NCI-H69 (cell line): ENCODE results near the gene MROH7.

Experiments
- DNase-seq: peaks from one replicate; lab custom pipeline; 2025; lab: John Stamatoyannopoulos, UW

The MROH7 gene

DNA sequence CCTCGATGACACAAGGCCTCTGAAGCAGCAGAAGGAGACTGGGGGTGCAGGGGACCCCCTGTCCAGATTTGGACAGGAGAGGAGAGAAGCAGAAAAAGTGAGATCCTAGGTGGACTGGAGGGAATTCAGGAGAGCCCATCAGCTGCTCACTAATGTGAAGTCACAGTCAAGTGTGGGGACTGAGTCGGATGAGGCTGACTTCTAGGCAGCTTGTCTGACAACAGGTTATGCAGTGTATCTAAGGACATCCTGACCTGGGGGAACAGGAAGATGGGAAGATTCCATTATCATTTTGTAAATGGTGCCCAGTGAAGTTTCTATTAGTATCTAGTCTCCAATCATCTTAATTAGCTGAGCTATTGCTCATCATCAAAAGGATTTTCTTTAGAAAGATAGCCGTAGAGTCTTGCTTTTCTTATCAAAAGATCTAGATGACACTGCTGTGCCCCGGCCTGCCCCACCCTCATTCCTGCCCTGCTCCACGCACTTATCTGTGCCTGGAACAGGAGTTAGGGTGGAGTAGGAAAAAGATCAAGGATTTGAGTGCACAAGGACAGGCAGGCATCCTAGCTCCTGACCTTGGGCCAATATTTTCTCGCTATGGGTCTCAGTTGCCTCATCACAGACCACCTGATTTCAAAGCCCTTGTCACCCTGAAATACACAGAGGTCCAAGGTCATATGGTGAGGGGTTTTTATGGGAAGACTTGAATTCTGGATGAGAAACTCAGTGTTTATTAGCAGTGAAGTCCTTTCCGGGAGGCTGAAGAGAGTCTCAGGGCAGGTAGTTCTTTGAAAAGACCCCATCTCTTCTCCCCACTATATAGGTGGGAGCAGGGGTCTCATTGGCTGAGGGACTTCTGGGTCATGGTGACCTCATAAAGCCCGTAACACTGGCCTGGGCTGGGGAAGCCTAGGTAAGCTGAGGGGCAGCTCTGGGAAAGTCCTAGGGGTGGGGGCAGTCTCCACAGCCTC, at the start of gene MROH7:
Gene MROH7 (plus strand): TSS at position 924 of the 974 bp plus-strand sequence. CDS start 11,141 bp downstream, outside the sequence.
- no peak for DNase-seq

DNA sequence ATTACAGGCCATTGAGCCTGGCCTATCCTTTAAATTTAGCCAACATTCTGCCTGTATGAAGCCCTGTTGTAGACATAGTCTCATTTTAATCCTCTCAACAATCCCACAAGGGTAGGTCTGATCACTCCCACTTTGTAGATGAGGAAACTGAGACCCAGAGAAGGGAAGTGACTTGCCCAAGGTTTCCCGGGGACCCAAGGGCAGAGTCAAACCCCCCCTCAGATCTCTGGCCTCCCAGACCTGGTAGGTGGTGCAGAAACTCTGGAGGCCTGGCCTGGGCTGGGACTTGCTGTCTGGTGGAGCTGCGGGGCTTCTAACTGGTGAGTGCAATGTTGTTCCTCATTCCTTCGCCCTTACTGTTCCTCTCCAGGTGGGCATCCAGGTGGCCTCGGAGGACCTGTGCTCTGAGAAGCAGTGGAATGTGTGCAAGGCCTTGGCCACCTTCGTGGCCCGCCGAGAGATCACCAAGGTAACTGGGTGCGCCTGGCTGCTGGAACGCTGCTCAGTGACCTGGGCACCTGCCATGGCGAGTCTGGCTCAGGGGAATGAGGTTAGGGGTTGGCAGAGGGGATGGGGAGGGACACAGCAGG, 47.9 kb upstream of the MROH7 start:
- DNase-seq, result no peak

DNA sequence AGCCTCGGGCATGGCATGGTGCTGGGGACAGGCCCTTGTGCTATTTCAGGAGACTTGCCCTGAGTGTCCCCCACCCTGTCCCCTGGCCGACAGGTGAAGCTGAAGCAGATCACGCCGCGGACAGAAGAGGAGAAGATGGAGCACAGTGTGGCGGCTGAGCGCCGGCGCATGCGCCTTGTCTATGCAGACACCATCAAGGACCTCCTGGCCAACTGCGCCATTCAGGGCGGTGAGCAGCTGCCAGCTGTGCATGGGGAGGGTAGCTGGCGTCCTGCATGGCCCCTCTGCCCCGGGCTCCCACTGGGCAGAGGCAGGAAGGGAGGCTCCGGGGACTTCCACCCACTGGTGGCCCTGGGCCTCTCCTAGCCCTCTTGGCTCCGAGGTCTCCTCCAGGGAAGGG, 47.1 kb upstream of the MROH7 start:
- no peak for DNase-seq

DNA sequence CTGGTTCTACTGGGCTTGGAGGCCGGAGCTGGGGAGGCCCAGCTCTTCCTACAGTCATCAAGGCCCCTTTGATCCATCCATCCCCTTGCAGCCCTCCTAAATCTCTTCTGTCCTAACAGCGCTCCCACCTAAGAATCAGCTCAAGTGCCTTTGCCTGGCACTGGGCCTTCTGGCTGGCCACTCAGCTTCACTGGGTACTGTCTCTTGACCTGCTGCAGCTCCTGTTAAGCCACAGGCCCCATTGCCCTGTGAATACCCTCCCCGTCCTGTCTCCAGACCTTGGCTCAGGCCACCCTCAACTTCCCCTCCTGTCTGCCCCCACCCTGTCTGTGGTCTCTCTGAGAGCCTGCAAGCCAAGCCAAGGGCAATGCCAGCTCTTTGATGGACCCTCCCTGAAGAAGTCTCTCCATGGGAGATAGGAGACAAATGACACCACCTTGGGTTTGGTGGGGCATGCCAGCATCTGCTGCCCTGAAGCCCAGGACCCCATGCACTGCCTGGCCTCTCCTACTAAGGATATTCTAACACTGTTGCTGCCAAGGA, 45.6 kb upstream of the MROH7 start:
- no peak for DNase-seq

DNA sequence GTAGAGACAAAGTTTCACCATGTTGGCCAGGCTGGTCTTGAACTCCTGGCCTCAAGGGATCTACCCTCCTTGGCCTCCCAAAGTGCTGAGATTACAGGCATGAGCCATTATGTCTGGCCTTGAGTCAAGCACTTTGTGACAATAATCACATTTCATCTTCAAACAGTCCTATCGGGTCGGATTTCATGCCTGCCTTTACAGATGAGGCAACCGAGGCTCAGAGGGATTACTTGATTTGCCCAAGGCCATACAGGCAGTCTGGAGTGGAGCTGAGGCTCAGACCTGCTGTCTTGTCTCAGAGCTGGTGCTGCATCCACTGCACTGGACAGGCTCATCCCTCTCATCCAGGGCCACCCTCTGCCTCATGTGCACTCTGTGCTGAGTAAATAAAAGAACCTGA, 44.8 kb upstream of the MROH7 start:
- DNase-seq, result peak; percentile 13

DNA sequence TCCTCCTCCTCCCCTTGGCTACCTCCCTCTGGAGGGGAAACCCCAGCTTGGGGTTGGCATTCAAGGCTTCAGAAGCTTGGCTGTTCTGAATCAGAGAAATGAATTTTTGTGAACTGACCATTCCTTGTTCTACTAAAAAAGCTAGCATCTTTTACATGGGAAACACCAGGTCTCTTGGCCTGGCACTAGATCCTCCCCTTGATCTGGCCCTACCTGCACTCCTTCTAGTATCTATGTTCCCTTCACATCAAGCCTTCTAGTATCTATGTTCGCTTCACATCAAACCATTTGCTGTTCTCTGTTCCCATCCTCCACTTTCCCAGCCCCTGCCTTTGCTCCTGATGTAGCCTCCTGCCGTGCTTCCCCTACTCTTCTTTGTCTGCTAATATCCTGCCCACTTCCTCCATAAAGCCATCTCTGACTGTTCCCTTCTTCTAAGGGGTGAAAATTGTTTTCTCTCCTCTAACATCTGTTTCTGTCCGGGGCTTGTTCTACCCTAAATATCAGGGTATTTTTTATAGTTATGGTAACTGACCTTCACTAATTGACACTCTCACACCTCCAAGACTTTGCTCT, 44.0 kb upstream of the MROH7 start:
- DNase-seq, result peak; percentile 18

DNA sequence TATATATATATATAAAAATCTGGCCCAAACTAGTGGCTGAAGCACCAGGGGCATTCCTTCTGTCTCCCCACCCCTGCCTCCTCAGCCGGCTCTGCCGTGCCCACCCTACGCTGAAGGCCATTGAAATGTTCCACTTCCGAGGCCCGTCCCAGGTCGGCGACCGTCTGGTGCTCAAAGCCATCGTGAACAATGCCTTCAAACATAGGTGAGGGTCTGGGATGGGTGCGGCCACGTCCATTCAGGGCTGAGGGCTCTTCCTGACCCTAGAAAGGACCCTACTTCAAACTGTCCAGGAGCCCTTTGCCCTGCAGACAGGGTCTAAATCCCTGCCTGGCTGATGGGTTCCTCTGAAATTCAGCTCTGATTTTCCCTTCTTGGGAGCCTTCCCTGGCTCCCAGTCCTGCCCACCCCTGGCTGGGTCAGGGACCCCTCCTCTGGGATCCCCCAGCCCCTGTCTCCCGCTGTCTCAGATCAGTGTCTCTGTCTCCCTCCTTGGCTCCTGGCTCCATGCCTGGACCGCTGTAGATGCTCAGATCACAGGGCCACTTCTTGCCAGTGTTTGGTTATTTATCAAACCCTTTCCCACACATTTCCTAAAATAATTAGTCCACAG, 42.3 kb upstream of the MROH7 start:
- DNase-seq, result no peak

DNA sequence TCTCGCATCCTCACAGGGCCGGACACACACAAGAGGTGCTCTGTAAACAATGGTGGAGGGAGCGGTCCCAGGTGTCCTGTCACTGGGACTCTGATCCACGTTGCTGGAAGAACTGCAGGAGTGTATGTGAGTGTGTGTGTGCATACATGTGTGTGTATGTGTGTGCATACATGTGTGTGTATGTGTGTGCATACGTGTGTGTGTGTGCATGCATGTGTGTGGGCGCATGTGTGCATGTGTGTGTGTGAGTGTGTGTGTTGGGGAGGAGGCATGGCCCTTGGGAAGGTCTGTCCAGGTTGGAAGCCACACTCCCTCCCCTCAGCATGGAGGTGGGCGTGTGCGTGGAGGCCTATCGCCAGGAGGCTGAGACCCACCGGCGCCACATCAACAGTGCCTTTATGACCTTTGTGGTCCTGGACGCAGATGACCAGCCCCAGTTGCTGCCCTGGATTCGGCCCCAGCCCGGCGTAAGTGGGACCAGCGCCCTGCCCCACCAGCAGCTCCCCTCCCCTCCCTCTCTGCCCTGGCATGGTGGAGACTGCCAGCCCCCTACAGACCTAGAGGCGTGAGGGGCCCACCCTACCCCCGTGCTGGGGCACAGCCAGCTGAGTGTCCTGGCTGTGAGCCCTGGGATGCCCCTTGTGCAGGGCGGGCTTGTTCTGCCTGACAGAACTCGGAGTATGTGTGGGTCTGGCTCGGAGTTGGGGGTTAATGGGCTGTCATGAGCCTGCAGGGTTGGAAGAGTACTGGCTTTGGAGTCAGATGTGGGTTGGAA, 40.5 kb upstream of the MROH7 start:
- DNase-seq, result no peak

DNA sequence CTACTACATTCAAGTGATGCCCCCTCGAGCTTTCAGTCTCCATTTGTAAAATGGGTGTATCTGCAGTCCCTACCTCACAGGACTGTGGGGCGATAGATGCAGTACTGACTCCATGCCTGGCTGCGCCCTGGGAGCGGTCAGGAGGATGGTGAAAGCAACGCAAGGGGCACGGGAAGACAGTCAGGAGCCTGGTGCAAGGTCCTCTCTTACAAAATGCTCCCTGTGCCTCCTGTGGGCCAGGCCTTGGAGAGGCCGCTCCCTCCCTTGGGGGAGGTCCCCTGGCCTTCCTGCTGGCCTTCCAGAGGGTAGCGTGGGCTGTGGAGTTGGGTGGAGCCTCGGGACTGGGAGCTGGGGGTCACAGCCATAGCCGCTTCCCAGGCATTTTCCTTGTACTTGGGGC, 39.9 kb upstream of the MROH7 start:
- DNase-seq, result no peak

DNA sequence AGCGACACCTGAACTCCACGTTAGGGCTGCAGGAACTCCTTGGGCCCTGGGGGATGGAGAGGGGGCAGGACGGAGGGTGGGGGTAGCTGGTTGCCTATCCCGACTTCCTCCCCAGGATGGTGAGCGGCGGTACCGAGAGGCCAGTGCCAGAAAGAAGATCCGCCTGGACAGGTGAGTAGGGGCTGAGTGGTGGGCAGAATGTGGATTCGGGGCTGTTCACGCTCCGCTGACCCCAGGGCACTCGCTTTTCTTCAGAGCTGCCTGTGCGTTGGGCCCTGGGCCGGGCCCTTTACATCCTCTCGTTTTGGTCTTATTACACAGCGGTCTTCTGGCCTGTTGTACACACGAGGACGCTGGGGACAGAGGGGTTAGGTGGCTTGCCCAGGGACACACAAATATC, 39.0 kb upstream of the MROH7 start:
- DNase-seq, result no peak

DNA sequence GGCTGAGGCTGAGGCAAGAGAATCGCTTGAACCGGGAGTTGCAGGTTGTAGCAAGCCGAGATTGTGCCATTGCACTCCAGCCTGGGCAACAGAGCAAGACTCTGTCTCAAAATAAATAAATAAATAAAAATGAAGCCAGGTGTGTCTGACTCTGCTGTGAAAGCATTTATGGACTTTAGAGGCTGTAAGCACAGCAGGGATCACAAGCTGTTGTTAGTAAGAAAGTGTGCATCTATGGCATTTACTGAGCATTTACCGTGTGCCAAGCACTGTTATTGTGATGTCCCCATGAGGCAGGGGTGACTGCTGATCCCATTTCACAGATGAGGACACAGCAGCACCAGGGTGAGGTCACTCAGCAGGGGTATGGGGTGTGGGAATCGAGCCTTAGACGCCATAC, 38.3 kb upstream of the MROH7 start:
- no peak for DNase-seq

DNA sequence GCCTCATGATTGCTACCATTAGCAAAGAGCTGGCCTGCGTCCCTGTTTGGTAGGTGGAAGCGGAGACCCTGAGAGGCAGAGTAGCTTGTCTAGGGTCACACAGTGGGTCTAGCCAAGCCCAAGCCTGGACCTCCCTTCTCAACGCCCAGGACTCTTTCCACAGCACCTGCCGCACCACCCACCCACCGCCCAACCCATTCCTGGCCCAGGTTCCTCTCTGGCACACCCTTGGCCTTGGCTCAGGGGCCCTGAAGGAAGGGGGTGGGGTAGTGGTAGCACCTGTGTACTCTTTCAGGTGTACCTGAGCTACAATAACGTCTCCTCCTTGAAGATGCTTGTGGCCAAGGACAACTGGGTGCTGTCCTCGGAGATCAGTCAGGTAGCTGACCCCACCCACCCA, 37.5 kb upstream of the MROH7 start:
- DNase-seq, result no peak

DNA sequence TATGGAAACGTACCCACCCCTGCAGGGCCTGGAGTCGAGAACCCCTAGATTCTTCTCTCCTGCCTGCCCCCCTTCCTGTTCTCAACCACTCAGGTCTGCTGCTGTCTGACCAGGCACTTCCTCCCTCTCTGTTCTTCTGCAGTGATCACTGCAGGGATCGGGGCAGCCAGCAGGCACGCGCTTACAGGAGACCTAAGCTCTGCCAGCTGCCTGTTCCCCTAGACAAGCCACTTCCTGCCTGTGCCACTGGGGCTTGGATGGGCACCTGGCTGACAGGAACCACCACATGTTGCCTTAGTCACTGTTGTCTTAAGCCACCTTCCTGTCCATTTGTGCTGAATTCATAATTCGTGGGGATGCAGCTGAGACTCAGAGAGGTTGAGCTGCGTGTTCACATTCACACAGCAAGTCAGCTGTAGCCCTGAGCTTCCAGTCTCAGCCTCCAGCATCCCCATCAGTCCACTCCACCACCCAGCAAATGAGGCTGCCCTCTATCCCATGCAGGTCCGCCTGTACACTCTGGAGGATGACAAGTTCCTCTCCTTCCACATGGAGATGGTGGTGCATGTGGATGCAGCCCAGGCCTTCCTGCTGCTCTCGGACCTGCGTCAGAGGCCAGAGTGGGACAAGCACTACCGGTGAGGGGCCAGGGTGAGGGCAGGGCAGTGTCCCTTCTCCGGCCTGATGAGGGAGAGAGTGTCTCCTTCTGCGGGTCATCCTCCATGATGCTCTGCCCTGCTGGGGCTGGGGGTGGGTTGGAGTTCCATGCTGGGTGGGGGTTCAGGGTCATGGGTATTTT, 36.8 kb upstream of the MROH7 start:
- DNase-seq, result peak; percentile 75

DNA sequence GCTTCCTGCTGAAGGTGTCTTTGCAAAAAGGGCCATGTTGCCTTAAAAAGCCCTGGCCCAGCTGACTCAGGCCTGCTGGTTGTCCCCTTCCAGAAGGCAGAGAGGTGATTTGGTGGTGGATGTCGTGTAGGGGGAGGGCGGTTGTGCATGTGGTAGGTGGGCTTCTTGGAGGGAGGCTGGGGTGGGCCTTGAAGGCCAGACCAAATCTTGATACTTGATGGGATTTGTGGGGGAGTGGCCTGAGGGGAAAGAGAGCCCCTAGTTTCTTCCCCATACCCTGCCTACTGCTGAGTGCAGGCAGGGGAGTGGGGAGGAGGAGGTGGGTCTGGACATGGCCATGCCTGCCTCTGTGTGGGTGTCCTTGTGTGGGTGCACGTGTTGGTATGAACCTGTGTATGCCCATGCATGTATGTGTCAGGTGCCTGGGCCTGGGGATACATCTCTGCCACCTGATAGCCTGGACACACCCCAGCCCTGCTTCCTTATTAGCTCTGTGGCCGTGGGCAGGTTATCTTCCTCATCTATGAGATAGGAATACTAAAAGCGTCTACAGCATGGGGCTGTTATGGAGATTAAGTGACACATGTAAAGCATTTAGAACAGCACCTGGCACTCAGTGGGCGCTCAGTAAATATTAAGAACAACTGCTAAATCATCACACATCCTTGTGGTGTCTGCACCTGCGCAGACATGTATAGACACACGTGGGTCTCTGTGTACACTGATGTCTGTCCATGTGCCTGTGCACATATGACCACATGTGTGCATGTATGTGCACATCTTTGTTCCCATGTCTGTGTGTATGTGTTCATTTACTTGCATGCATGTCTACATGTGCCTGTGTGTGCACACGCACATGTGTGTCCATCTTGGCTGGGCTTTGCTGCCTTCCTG, 35.2 kb upstream of the MROH7 start:
- DNase-seq, result peak; percentile 44

DNA sequence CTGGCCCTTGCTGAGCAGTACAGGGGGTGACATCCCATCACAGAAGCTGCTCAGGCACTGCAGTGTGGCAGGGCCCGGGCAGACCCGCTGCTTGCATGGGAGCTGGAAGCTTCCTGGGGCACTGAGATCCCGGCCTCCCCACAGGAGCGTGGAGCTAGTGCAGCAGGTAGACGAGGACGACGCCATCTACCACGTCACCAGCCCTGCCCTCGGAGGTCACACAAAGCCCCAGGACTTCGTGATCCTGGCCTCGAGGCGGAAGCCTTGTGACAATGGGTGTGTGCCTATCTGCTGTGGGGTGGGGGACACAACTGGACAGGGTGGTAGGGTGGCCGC, 34.6 kb upstream of the MROH7 start:
- DNase-seq, result no peak

DNA sequence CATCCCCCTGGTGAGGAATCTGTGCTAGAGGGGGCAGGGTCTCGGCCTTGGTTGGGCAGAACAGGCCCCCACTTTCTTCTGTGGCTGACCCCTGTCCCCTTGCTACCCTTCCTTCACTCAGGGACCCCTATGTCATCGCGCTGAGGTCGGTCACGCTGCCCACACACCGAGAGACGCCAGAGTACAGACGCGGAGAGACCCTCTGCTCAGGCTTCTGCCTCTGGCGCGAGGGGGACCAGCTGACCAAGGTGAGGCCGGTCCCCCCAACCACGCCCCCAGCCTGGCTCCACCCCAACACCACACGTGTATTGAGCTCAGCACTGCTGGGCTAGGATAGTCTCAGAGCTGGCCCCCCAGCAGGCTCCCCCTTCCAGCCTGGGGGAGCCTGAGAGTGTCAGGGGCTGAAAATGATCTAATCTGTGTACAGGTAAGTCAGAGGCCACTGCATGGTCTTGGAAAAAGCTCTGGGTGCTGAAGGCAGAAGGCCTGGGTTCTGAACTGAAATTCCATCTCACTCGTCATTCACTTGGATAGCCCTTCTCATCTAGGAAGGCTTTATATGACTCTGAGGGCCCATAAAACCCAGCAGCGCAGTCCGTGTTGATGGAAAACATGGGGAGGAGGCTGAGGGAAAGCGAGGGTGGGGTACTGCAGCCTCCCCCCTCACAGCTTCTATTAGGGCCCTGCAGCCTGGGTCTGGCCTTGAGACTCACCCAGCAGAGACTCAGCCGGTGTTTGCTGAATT, 33.6 kb upstream of the MROH7 start:
- DNase-seq, result no peak

DNA sequence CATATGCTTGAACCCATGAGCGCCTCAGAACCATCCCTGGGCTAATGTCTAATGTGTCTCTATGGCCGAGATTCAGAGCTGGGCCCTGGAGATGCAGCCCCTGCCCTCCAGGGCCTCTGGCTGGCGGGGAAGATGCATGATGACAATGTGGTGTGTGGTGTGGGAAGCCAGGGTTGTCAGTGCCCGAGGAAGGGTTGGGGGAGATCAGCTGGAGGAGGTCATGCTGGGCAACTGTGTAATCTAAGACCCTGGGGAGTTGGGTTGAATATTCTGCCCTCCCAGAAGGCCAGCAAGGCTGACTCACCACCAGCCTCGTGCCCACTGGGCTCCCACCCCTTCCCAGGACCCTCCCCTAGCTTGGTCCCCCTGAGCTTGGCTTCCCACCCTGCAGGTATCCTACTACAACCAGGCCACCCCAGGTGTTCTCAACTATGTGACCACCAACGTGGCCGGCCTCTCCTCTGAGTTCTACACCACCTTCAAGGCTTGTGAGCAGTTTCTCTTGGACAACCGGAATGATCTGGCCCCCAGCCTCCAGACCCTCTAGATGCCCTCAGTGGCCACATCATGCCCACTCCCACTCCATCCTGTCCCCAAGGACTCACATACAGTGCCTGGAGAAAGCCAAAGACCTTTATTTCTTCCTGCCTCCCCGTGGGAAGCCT, 32.9 kb upstream of the MROH7 start:
- no peak for DNase-seq

DNA sequence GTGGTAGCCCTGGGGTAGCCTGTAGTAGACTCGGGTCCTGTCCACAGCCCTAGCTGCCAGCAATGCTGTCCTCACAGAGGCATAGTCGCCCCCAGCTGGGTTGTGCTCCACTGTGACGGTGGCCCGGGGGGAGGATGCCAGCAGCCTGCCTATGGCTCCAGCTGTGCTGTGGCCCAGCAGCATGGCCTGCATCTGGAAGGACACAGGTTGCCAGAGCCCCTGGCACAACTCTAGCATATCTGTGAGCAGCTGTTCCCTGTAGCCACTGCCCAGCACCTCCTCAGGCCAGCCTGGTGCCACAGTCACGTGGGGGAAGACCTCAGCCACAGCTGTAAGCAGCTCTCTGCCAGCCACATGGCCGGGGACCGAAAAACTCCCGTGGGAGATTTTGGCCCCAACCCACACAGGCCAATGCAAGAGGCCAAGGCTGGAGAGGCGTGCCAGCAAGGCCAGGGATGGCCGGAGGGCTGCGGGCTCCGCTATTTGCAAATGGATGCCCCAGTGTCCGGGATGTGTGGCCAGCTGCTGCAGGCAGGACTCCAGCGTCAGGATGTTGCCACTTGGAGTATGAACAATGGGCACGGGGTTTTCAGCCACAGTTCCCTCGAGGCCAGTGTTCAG, 32.2 kb upstream of the MROH7 start:
- DNase-seq, result no peak
